Adipocyte (in vitro differentiated cells): ENCODE results near the gene WDR76.

ENCODE experiments used
- DNase-seq: peaks from one replicate; pipeline ENCODE4 v3.0.0-alpha.2; 2015; ENCODE audit warnings: low read depth
- H3K27me3 ChIP-seq: replicated peaks from 2 replicates; pipeline ENCODE4 v1.7.0; 2013; ENCODE audit warnings: mild to moderate bottlenecking, low read length, moderate library complexity; ENCODE audit not compliant: control insufficient read depth, insufficient read depth
- H3K36me3 ChIP-seq: 2 replicates; pipeline ENCODE4 v1.7.0; 2013; ENCODE audit warnings: low read length, mild to moderate bottlenecking, moderate library complexity; ENCODE audit not compliant: control insufficient read depth, insufficient read depth, severe bottlenecking
- H3K4me1 ChIP-seq: 2 replicates; pipeline ENCODE4 v1.7.0; 2013; ENCODE audit warnings: mild to moderate bottlenecking, low read length, moderate library complexity; ENCODE audit not compliant: control insufficient read depth, insufficient read depth
- H3K4me3 ChIP-seq: 2 replicates; pipeline ENCODE4 v1.7.0; 2013; ENCODE audit warnings: mild to moderate bottlenecking, low read length, moderate library complexity
- H3K9ac ChIP-seq: 2 replicates; pipeline ENCODE4 v1.7.0; 2013; ENCODE audit warnings: mild to moderate bottlenecking, low read length, moderate library complexity
- H3K9me3 ChIP-seq: 2 replicates; pipeline ENCODE4 v1.7.0; 2013; ENCODE audit warnings: mild to moderate bottlenecking, low read length, moderate library complexity; ENCODE audit not compliant: control insufficient read depth

WDR76 gene

GRCh38 chr15:43826508-43827341, at the start of gene WDR76:
Gene WDR76, plus strand, starts transcription at chr15:43827002. Its CDS starts 31 bp downstream, at chr15:43827033.
- H3K27me3 ChIP-seq = no peaks in the 10 kb centered on the region
- H3K4me1 ChIP-seq = peaks cover 25% of the 10 kb centered on the region
- H3K9ac ChIP-seq = peak within 1 kb of the TSS; percentile 77
- no peaks in the 10 kb centered on the region for H3K36me3 ChIP-seq
- H3K9me3 ChIP-seq = no peaks in the 10 kb centered on the region
- H3K4me3 ChIP-seq = peak within 1 kb of the TSS; percentile 88
- peak; percentile 89 for DNase-seq

- H3K9me3 ChIP-seq = no peaks in the 10 kb centered on the region
- H3K4me3 ChIP-seq = peak overlapping the region; percentile 92
- peak; percentile 91 for DNase-seq
- H3K27me3 ChIP-seq = no peaks in the 10 kb centered on the region
- H3K36me3 ChIP-seq = peaks cover 16% of the 10 kb centered on the region
- peak overlapping the region; percentile 82 for H3K9ac ChIP-seq
- H3K4me1 ChIP-seq = peaks cover 11% of the 10 kb centered on the region
Observed at GRCh38 chr15:43777267-43777914, 49.4 kb upstream of the WDR76 start.

GRCh38 chr15:43779016-43779415, 47.8 kb upstream of the WDR76 start:
- no peaks in the 10 kb centered on the region for H3K9me3 ChIP-seq
- H3K9ac ChIP-seq = no peak overlapping the region
- no peak for DNase-seq
- H3K36me3 ChIP-seq = peaks cover under 1% of the 10 kb centered on the region
- H3K4me3 ChIP-seq = no peak overlapping the region
- no peaks in the 10 kb centered on the region for H3K27me3 ChIP-seq
- peaks cover 10% of the 10 kb centered on the region for H3K4me1 ChIP-seq

GRCh38 chr15:43789409-43789808, 37.4 kb upstream of the WDR76 start:
- Histone ChIP-seq H3K9me3 (no peaks in the 10 kb centered on the region), H3K27me3 (no peaks in the 10 kb centered on the region), H3K36me3 (peaks cover 14% of the 10 kb centered on the region), H3K4me1 (peaks cover 17% of the 10 kb centered on the region), H3K9ac (no peak overlapping the region), H3K4me3 (no peak overlapping the region)
- no peak for DNase-seq

- Histone ChIP-seq H3K9ac (peak within 1 kb of the TSS; percentile 100), H3K9me3 (no peaks in the 10 kb centered on the region), H3K36me3 (peaks cover 42% of the 10 kb centered on the region), H3K27me3 (no peaks in the 10 kb centered on the region), H3K4me1 (peaks cover 45% of the 10 kb centered on the region), H3K4me3 (peak within 1 kb of the TSS; percentile 98)
- peak; percentile 100 for DNase-seq
Observed at GRCh38 chr15:43791993-43792760, 34.6 kb upstream of the WDR76 start, which contains the start of gene SERF2. Gene SERF2, plus strand, starts transcription at chr15:43792320. Its CDS starts 57 bp downstream, at chr15:43792377.

GRCh38 chr15:43792761-43793476, 33.9 kb upstream of the WDR76 start:
- Histone ChIP-seq H3K4me3 (peak overlapping the region; percentile 98), H3K36me3 (peaks cover 42% of the 10 kb centered on the region), H3K27me3 (no peaks in the 10 kb centered on the region), H3K4me1 (peaks cover 51% of the 10 kb centered on the region), H3K9ac (peak overlapping the region; percentile 100), H3K9me3 (no peaks in the 10 kb centered on the region)
- DNase-seq = peak; percentile 61

- H3K27me3 ChIP-seq = no peaks in the 10 kb centered on the region
- peak overlapping the region; percentile 98 for H3K4me3 ChIP-seq
- DNase-seq = no peak
- H3K9ac ChIP-seq = peak overlapping the region; percentile 100
- H3K9me3 ChIP-seq = no peaks in the 10 kb centered on the region
- peaks cover 44% of the 10 kb centered on the region for H3K36me3 ChIP-seq
- peaks cover 52% of the 10 kb centered on the region for H3K4me1 ChIP-seq
Observed at GRCh38 chr15:43793647-43794046, 33.2 kb upstream of the WDR76 start.

GRCh38 chr15:43794269-43795037, 32.3 kb upstream of the WDR76 start:
- DNase-seq = no peak
- Histone ChIP-seq H3K36me3 (peaks cover 52% of the 10 kb centered on the region), H3K27me3 (no peaks in the 10 kb centered on the region), H3K9me3 (no peaks in the 10 kb centered on the region), H3K4me1 (peaks cover 52% of the 10 kb centered on the region), H3K4me3 (peak overlapping the region; percentile 98), H3K9ac (peak overlapping the region; percentile 100)

- Histone ChIP-seq H3K4me3 (no peak overlapping the region), H3K27me3 (no peaks in the 10 kb centered on the region), H3K4me1 (peaks cover 56% of the 10 kb centered on the region), H3K36me3 (peaks cover 57% of the 10 kb centered on the region), H3K9me3 (no peaks in the 10 kb centered on the region), H3K9ac (no peak overlapping the region)
- DNase-seq = no peak
Observed at GRCh38 chr15:43795197-43795596, 31.6 kb upstream of the WDR76 start.

- H3K36me3 ChIP-seq = peaks cover 57% of the 10 kb centered on the region
- H3K4me1 ChIP-seq = peaks cover 57% of the 10 kb centered on the region
- H3K9me3 ChIP-seq = no peaks in the 10 kb centered on the region
- H3K4me3 ChIP-seq = no peak overlapping the region
- H3K27me3 ChIP-seq = no peaks in the 10 kb centered on the region
- H3K9ac ChIP-seq = no peak overlapping the region
- DNase-seq = no peak
Observed at GRCh38 chr15:43795997-43796396, 30.8 kb upstream of the WDR76 start.
